NCI-H1105 (cell line): ENCODE data around the gene NKAIN2.
"Not testable (repeated sequence)": the region's sequence is repeated elsewhere in the genome, so short reads cannot be mapped to it uniquely, and the experiment has no call there.

Source experiments
- DNase-seq: peaks from one replicate; lab custom pipeline; 2025; lab: John Stamatoyannopoulos, UW

NKAIN2 gene

DNA sequence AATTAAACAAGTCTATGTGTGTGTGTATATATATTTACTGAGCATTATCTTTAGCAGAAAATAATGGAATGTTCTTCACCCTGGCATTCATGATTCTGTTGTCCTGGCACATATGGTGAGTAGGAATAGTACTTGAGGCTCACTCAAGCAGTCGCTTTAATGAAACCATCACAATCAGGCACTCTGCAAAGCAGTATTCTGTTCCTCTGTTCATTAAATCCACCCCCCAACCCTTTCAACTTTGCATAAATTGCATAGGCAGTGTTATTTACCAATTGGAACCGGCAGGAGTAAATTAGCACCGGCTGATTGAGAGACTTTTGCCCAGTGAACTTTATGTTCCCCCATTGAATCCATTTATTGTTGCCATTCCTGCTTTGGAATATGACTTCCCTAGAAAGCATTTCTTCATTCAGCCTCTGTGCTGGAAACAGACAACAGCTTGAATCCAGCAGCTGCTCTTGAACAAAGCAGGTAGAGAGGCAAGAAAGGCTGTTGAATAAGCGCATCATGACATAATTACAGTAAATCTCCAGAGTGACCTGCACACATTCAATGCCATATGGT lies 890.6 kb downstream of the NKAIN2 start:
- DNase-seq, result peak; percentile 91

- no peak for DNase-seq
Measured at GRCh38 chr6:124699038-124699437, 895.4 kb downstream of the NKAIN2 start.

DNA sequence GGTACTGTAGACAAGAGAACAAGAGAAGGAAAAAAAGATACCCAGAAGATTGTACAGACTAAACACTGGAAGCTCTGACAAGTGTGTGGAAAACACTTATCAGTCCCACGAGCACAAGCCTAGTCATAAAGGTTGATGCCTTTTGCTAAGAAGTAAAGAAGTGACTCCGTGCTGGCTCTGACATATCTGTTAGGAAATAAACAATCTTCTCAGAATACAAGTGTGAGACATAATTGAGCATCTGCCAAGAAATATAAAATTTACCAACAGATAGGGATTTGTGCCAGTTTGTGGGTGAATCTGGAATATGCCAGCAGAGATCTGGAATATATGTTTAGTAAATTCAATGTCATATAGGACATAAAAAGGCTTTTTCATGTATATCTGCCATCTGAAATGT lies 899.9 kb downstream of the NKAIN2 start:
- no peak for DNase-seq

DNA sequence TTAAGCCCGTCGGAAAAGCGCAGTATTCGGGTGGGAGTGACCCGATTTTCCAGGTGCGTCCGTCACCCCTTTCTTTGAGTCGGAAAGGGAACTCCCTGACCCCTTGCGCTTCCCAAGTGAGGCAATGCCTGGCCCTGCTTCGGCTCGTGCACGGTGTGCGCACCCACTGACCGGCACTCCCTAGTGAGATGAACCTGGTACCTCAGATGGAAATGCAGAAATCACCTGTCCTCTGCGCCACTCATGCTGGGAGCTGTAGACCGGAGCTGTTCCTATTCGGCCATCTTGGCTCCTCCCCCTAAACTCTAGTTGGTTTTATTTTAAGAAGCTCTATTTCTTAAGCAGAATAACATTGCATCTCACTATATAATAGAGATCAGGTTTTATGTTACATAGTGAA lies 908.9 kb downstream of the NKAIN2 start:
- DNase-seq, result not testable (repeated sequence)

GRCh38 chr6:124714728-124715127 lies 911.1 kb downstream of the NKAIN2 start:
- DNase-seq, result peak; percentile 69

- no peak for DNase-seq
Measured at GRCh38 chr6:124719913-124720312, 916.2 kb downstream of the NKAIN2 start.

DNA sequence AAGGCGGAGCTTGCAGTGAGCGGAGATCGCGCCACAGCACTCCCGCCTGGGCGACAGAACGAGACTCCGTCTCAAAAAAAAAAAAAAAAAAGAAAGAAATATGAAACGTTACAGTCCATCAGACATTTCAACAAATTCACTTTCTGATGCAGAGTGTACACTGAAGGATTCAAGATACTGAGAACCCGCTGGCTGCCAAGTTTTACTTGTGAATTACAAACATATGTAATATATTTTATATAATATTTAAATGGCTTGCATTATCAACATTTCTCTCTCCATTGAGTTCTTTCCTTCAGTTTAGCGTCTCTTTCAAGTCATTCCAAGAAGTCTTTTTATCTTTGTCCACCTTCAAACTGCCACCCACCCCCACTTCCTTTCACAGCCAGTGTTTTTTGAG lies 917.7 kb downstream of the NKAIN2 start:
- no peak for DNase-seq

DNA sequence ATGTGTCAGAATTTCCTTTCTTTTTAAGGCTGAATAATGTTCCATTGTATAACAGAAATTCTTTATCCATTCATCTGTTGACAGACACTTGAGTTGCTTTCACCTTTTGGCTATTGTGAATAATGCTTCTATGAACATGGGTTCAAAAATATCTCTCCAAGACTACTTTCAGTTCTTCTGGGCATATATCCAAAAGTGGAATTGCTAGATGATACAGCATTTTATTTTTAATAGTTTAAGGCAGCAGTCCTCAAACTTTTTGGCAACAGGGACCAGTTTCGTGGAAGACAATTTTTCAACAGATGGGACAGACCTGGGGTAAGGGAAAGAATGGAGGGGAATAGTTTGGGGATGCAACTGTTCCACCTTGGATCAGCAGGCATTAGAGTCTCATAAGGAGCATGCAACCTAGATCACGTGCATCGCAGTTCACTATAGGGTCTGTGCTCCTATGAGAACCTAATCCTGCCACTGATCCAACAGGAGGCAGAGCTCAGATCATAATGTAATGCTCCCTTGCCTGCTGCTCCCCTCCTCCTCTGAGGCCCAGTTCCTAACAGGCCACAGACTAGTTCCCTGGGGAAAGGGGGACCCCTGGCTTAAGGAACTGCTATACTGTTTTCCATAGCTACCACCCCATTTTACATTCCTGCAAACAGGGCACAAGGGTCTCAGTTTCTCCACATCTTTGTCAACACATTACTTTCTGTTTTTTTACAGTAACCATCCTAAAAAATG lies 918.6 kb downstream of the NKAIN2 start:
- no peak for DNase-seq

GRCh38 chr6:124723671-124724070 lies 920.0 kb downstream of the NKAIN2 start:
- no peak for DNase-seq

GRCh38 chr6:124737804-124738203 lies 934.1 kb downstream of the NKAIN2 start:
- DNase-seq, result not testable (repeated sequence)

DNA sequence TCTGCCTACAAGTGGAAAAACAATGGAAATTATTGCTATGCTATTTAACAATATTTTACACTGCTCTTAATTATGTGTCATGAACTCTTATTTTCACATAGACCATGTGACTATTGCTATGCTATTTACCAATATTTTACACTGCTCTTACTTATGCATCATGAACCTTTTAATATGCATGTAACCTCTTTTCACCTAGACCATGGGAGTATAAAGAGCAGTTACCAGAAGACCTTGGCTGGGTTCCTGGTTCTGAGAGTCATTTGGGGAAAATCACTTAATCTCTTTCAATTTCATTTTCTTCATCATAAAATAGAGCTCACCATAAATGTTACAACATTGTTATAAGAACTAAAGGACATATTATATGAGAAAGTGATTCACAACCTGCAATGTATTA lies 934.8 kb downstream of the NKAIN2 start:
- DNase-seq, result no peak

DNA sequence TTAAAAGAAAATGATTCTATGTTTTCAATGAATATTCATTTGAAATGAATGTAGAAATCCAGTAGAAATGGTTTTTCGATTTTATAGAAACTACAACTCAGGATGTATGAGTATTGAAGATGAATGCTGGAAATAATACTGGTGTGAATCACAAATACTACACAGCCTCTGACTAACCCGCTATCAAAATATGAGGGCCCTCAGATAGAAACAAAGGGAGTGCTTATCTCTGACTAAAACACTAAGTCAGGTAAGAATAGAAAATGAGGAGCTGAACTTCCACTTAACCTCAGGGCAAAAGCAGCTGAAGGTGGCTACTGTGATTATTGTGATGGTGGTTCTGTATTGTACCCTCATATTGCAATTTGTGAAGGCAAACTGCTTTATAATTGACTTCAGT lies 937.7 kb downstream of the NKAIN2 start:
- no peak for DNase-seq

DNA sequence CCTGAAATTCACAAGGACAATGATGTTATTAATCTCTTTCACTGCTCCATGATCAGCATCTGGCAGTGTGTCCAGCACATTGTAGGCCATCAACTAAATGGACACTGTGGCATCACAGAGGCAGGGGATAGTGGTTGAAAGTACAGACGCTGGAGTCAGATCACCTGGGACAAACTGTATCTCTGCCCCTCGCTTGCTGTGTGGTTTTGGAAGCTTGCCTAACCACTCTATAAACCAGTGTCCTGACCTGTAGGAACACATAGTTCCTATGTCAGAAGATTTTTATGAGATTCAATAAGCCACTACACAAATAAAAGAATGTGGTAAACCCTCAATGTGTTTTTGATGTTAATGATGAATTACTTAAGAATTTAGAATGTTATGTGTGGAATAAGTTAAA lies 939.3 kb downstream of the NKAIN2 start:
- DNase-seq, result no peak

- no peak for DNase-seq
Measured at GRCh38 chr6:124743420-124743819, 939.8 kb downstream of the NKAIN2 start.

- DNase-seq, result no peak
Measured at GRCh38 chr6:124747349-124747748, 943.7 kb downstream of the NKAIN2 start.

DNA sequence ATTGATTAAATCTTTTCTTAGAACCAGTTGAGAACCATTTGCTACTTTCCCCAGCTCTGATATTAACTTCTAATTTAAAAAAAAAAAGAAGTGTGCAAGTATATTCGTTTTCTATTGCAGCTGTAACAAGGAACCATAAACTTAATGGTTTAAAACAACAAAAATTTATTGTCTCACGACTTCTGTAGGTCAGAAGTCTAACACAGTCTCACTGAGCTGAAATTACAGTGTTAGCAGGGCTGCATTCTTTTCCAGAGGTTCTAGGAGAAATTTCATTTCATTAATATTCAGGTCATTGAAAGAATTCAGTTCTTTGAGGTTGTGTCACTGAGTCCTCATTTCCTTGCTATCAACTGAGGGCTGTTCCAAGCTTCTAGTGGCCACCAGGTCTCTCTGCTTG lies 945.1 kb downstream of the NKAIN2 start:
- DNase-seq, result no peak

GRCh38 chr6:124753001-124753400 lies 949.3 kb downstream of the NKAIN2 start:
- DNase-seq, result no peak

- DNase-seq, result no peak
Measured at GRCh38 chr6:124753562-124754105, 950.0 kb downstream of the NKAIN2 start.

GRCh38 chr6:124755321-124755720 lies 951.7 kb downstream of the NKAIN2 start:
- no peak for DNase-seq

GRCh38 chr6:124757560-124757959 lies 953.9 kb downstream of the NKAIN2 start:
- no peak for DNase-seq

GRCh38 chr6:124758663-124759062 lies 955.0 kb downstream of the NKAIN2 start:
- no peak for DNase-seq

- DNase-seq, result no peak
Measured at GRCh38 chr6:124765280-124765679, 961.6 kb downstream of the NKAIN2 start.

- no peak for DNase-seq
Measured at GRCh38 chr6:124768224-124768623, 964.6 kb downstream of the NKAIN2 start.
